ENCODE results near the gene LIMCH1. TPM values are rescaled to one million over a fixed set of nuclear protein-coding genes. Genes with fewer than 3 reads are reported as not detected.

LIMCH1 gene
- total and polyA plus RNA-seq, 2 donors from 2014 or later: 19.9 to 83.9 TPM

- H3K4me1 ChIP-seq (ENCODE audit: control insufficient read depth in 2 of 3, insufficient read depth in 2 of 3, low read depth in 1 of 3, low read length in 3 of 3): peaks cover 0 to 28% (median 8%) of the 10 kb centered on the region in 3 donors
- no peaks in the 10 kb centered on the region for H3K9me3 ChIP-seq (ENCODE audit: control insufficient read depth in 2 of 3, insufficient read depth in 1 of 3, low read length in 3 of 3)
- H3K4me3 ChIP-seq (ENCODE audit: low read length in 3 of 3): no peak overlapping the region
- FAIRE-seq (no peak), DNase-seq (peak in 1 of 5 donors; percentile 3)
- intact Hi-C loops (cut with DNase I): no loop called here
- H3K36me3 ChIP-seq (ENCODE audit: control insufficient read depth in 2 of 3, insufficient read depth in 3 of 3, low read length in 3 of 3): no peaks in the 10 kb centered on the region
- peak overlapping the region in 1 of 2 donors; percentile 25 for H3K27ac ChIP-seq (ENCODE audit: low read depth in 2 of 2, low read length in 2 of 2)
- no peak overlapping the region for H3K9ac ChIP-seq (ENCODE audit: low read length in 3 of 3)
- TF ChIP-seq CTCF (IDR thresholded peaks at IDR 0.05; ENCODE audit: borderline replicate concordance, extremely low read depth, insufficient read depth): no peak
- no peaks in the 10 kb centered on the region for H3K27me3 ChIP-seq (ENCODE audit: control insufficient read depth, insufficient read depth, low read length)
These were observed 31.8 kb upstream of the LIMCH1 start for GRCh38 chr4:41506130-41506529.

- no peak for TF ChIP-seq CTCF (IDR thresholded peaks at IDR 0.05; ENCODE audit: borderline replicate concordance, extremely low read depth, insufficient read depth)
- no peak overlapping the region for H3K9ac ChIP-seq (ENCODE audit: low read length in 3 of 3)
- H3K4me1 ChIP-seq (ENCODE audit: control insufficient read depth in 2 of 3, insufficient read depth in 2 of 3, low read depth in 1 of 3, low read length in 3 of 3): peaks cover 0 to 28% (median 8%) of the 10 kb centered on the region in 3 donors
- no peaks in the 10 kb centered on the region for H3K9me3 ChIP-seq (ENCODE audit: control insufficient read depth in 2 of 3, insufficient read depth in 1 of 3, low read length in 3 of 3)
- H3K36me3 ChIP-seq (ENCODE audit: control insufficient read depth in 2 of 3, insufficient read depth in 3 of 3, low read length in 3 of 3): no peaks in the 10 kb centered on the region
- intact Hi-C loops (cut with DNase I): no loop called here
- no peak for DNase-seq
- H3K4me3 ChIP-seq (ENCODE audit: low read length in 3 of 3): no peak overlapping the region
- no peak overlapping the region for H3K27ac ChIP-seq (ENCODE audit: low read depth in 2 of 2, low read length in 2 of 2)
- no peaks in the 10 kb centered on the region for H3K27me3 ChIP-seq (ENCODE audit: control insufficient read depth, insufficient read depth, low read length)
- FAIRE-seq: no peak
These were observed 30.5 kb upstream of the LIMCH1 start for GRCh38 chr4:41507291-41507947.

DNA sequence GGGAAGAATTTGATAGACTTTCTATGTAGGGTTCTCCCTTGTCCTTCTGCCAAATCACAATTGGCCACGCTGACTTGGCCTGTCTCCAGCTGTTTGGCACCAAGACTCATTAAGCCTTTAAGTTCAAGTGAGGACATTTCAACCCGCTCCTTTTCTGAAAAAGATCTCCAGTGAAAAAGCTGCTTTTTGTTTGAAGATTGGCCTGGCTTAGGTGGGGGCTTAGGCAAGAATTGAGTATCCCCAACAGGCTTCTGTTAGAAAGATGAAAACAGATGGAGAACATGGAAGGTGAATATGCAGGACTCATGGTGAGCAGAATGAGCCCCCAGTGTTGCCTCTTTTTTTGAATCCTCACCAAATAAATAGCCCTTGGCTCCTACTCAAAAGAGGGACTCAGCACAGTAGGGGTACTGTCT, 28.5 kb upstream of the LIMCH1 start:
- no peak overlapping the region for H3K4me3 ChIP-seq (ENCODE audit: low read length in 3 of 3)
- DNase-seq (no peak), FAIRE-seq (no peak)
- TF ChIP-seq CTCF (IDR thresholded peaks at IDR 0.05; ENCODE audit: borderline replicate concordance, extremely low read depth, insufficient read depth): no peak
- H3K9ac ChIP-seq (ENCODE audit: low read length in 3 of 3): no peak overlapping the region
- H3K36me3 ChIP-seq (ENCODE audit: control insufficient read depth in 2 of 3, insufficient read depth in 3 of 3, low read length in 3 of 3): no peaks in the 10 kb centered on the region
- H3K9me3 ChIP-seq (ENCODE audit: control insufficient read depth in 2 of 3, insufficient read depth in 1 of 3, low read length in 3 of 3): no peaks in the 10 kb centered on the region
- no peaks in the 10 kb centered on the region for H3K27me3 ChIP-seq (ENCODE audit: control insufficient read depth, insufficient read depth, low read length)
- H3K27ac ChIP-seq (ENCODE audit: low read depth in 2 of 2, low read length in 2 of 2): no peak overlapping the region
- intact Hi-C loops (cut with DNase I): no loop called here
- H3K4me1 ChIP-seq (ENCODE audit: control insufficient read depth in 2 of 3, insufficient read depth in 2 of 3, low read depth in 1 of 3, low read length in 3 of 3): peaks cover 0 to 28% (median 8%) of the 10 kb centered on the region in 3 donors
